GM12878 (cell line): Measurements from ENCODE around the gene PGAP6. TPM values are rescaled to one million over a fixed set of nuclear protein-coding genes. Genes with fewer than 3 reads are reported as not detected.

Experiments
- CBFB ChIP-seq: IDR thresholded peaks from 2 replicates; pipeline ENCODE4 v1.6.1; 2016; ENCODE audit warnings: antibody characterized with exemption, low read depth
- EZH2 ChIP-seq: IDR thresholded peaks from 2 replicates; pipeline ENCODE4 v1.6.1; 2012; ENCODE audit warnings: low read depth, mild to moderate bottlenecking, control low read depth, inconsistent platforms, low read length, borderline replicate concordance; ENCODE audit not compliant: control insufficient read depth
- GABPA ChIP-seq: IDR thresholded peaks from 2 replicates; pipeline ENCODE4 v1.6.1; 2014; ENCODE audit warnings: antibody characterized with exemption, low read depth, mild to moderate bottlenecking, inconsistent platforms
- GATAD2B ChIP-seq: fragments of 450-650 bp; conservative IDR thresholded peaks from 2 replicates; pipeline ENCODE4 v1.6.1; 2017; ENCODE audit warnings: low read depth, mild to moderate bottlenecking, moderate library complexity
- JUND ChIP-seq: IDR thresholded peaks from 2 replicates; pipeline ENCODE4 v1.6.1; 2012; ENCODE audit warnings: low read depth, mild to moderate bottlenecking, low read length, improper control_type of control experiment, moderate library complexity
- MTA2 ChIP-seq: fragments of 450-650 bp; IDR thresholded peaks from 2 replicates; pipeline ENCODE4 v1.6.1; 2016; ENCODE audit warnings: low read depth, mild to moderate bottlenecking, moderate library complexity
- MYB ChIP-seq: fragments of 150-350 bp; IDR thresholded peaks from 2 replicates; pipeline ENCODE4 v1.6.1; 2014; ENCODE audit warnings: mild to moderate bottlenecking, low read depth, low read length, borderline replicate concordance
- MYC ChIP-seq: IDR thresholded peaks from 2 replicates; pipeline ENCODE4 v1.6.1; 2011; ENCODE audit warnings: mild to moderate bottlenecking, low read length, moderate library complexity, inconsistent platforms; ENCODE audit not compliant: insufficient read depth, insufficient replicate concordance, insufficient read length, severe bottlenecking
- NRF1 ChIP-seq: conservative IDR thresholded peaks from 2 replicates; pipeline ENCODE4 v1.6.1; 2011; ENCODE audit warnings: mild to moderate bottlenecking, low read depth, low read length, improper control_type of control experiment
- SP1 ChIP-seq: IDR thresholded peaks from one replicate; pipeline ENCODE4 v1.6.1; 2011; ENCODE audit warnings: low read depth, low read length
- YY1 ChIP-seq: IDR thresholded peaks from 2 replicates; pipeline ENCODE4 v1.6.1; 2011; ENCODE audit warnings: low read depth, mild to moderate bottlenecking, low read length
- polyA plus RNA-seq, 11 experiments: library from polyadenylated mRNA; depleted of rRNA in 4 of 11; unstranded in 6 of 11; stranded (reverse) in 5 of 11; fragments of >200 nt; fragmentation: Nextera tagmentation in 4 of 11; fragmentation: Illumina TruSeq in 1 of 11; extraction: Ambion mirVana in 4 of 11; extraction: Trizol in 1 of 11; gene quantifications; 1 replicate in 1 of 11; 2 replicates in 10 of 11; pipeline versions ENCODE4 v1.2.1 to v1.2.3, GENCODE V29; 2011 to 2016; ENCODE audit warnings: inconsistent platforms in 2 of 11, missing spikeins in 2 of 11, low read depth in 1 of 11
- total RNA-seq, 4 experiments: library from RNA; depleted of rRNA in 3 of 4; stranded (reverse); fragments of >200 nt in 3 of 4; fragmentation: Illumina TruSeq in 1 of 4; extraction: Trizol in 1 of 4; gene quantifications; 2 replicates each; pipeline versions ENCODE4 v1.2.1 to v1.2.3, GENCODE V29; 2013 to 2021
- TF ChIP-seq, protein P1 (sequence below): fragments of 450-650 bp; IDR thresholded peaks from 2 replicates; pipeline ENCODE4 v1.6.1; 2017; ENCODE audit warnings: mild to moderate bottlenecking, moderate library complexity
- TF ChIP-seq, protein P2 (sequence below), 3 experiments: IDR thresholded peaks in 2 of 3; conservative IDR thresholded peaks in 1 of 3; 2 replicates each; pipeline ENCODE4 v1.5.1; 2011; ENCODE audit warnings: low read depth in 3 of 3, low read length in 3 of 3, mild to moderate bottlenecking in 3 of 3, control low read depth in 2 of 3, moderate library complexity in 2 of 3, inconsistent platforms in 1 of 3, mixed read lengths in 1 of 3; ENCODE audit not compliant: control insufficient read depth in 2 of 3, insufficient read depth in 1 of 3; ENCODE audit errors: extremely low read depth in 1 of 3
- TF ChIP-seq, protein P3 (sequence below): fragments of 450-650 bp; IDR thresholded peaks from 2 replicates; pipeline ENCODE4 v1.6.1; 2017; ENCODE audit warnings: mild to moderate bottlenecking, low read depth, inconsistent platforms; ENCODE audit not compliant: poor library complexity, severe bottlenecking
- TF ChIP-seq, protein P4 (sequence below): IDR thresholded peaks from 2 replicates; pipeline ENCODE4 v1.6.1; 2012; ENCODE audit warnings: improper control_type of control experiment, low read depth, low read length; ENCODE audit not compliant: insufficient replicate concordance
- TF ChIP-seq, protein P5 (sequence below): IDR thresholded peaks from 2 replicates; pipeline ENCODE4 v1.6.1; 2011; ENCODE audit warnings: low read depth, mild to moderate bottlenecking, low read length, moderate library complexity, borderline replicate concordance; ENCODE audit errors: extremely low read depth

The PGAP6 gene
- total and polyA plus RNA-seq, 10 of the 15 experiments (the other 5 are each of a cell fraction or from before 2014, with no cell fraction given): 0.76 to 48.8 (median 18.4) TPM

DNA sequence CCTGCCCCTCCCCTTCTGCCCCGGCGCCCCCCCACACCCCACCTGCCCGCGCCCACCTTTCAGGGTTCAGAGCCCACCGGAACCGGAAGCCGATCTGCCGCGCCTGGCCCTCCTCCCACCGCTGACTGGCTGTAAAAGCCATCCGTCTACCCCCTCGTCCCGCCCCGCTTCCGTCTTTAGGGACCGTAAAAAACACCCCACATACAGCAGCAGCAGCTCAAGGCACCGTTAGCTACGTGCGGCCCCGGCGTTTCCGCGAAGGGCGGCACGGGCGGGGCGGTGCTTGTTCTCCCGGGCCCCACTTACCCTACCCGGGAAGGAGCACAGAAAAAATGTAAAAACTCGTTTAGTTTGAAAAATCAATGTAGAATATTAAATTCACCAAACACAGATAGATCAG is 11.3 kb downstream of the PGAP6 start, which contains the start of gene MRPL28 (continued):
- TF ChIP-seq, protein P1, sequence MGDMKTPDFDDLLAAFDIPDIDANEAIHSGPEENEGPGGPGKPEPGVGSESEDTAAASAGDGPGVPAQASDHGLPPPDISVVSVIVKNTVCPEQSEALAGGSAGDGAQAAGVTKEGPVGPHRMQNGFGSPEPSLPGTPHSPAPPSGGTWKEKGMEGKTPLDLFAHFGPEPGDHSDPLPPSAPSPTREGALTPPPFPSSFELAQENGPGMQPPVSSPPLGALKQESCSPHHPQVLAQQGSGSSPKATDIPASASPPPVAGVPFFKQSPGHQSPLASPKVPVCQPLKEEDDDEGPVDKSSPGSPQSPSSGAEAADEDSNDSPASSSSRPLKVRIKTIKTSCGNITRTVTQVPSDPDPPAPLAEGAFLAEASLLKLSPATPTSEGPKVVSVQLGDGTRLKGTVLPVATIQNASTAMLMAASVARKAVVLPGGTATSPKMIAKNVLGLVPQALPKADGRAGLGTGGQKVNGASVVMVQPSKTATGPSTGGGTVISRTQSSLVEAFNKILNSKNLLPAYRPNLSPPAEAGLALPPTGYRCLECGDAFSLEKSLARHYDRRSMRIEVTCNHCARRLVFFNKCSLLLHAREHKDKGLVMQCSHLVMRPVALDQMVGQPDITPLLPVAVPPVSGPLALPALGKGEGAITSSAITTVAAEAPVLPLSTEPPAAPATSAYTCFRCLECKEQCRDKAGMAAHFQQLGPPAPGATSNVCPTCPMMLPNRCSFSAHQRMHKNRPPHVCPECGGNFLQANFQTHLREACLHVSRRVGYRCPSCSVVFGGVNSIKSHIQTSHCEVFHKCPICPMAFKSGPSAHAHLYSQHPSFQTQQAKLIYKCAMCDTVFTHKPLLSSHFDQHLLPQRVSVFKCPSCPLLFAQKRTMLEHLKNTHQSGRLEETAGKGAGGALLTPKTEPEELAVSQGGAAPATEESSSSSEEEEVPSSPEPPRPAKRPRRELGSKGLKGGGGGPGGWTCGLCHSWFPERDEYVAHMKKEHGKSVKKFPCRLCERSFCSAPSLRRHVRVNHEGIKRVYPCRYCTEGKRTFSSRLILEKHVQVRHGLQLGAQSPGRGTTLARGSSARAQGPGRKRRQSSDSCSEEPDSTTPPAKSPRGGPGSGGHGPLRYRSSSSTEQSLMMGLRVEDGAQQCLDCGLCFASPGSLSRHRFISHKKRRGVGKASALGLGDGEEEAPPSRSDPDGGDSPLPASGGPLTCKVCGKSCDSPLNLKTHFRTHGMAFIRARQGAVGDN: no peak
- TF ChIP-seq, protein P2, sequence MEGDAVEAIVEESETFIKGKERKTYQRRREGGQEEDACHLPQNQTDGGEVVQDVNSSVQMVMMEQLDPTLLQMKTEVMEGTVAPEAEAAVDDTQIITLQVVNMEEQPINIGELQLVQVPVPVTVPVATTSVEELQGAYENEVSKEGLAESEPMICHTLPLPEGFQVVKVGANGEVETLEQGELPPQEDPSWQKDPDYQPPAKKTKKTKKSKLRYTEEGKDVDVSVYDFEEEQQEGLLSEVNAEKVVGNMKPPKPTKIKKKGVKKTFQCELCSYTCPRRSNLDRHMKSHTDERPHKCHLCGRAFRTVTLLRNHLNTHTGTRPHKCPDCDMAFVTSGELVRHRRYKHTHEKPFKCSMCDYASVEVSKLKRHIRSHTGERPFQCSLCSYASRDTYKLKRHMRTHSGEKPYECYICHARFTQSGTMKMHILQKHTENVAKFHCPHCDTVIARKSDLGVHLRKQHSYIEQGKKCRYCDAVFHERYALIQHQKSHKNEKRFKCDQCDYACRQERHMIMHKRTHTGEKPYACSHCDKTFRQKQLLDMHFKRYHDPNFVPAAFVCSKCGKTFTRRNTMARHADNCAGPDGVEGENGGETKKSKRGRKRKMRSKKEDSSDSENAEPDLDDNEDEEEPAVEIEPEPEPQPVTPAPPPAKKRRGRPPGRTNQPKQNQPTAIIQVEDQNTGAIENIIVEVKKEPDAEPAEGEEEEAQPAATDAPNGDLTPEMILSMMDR (IDR thresholded peaks at IDR 0.05 in 2 of 3, conservative IDR thresholded peaks at IDR 0.05 in 1 of 3; ENCODE audit: control insufficient read depth in 2 of 3, extremely low read depth in 1 of 3, insufficient read depth in 1 of 3, low read depth in 3 of 3, low read length in 3 of 3): no peak
- no peak for TF ChIP-seq JUND
- TF ChIP-seq GABPA: peak; percentile 94
- peak; percentile 86 for TF ChIP-seq YY1
- TF ChIP-seq, protein P3, sequence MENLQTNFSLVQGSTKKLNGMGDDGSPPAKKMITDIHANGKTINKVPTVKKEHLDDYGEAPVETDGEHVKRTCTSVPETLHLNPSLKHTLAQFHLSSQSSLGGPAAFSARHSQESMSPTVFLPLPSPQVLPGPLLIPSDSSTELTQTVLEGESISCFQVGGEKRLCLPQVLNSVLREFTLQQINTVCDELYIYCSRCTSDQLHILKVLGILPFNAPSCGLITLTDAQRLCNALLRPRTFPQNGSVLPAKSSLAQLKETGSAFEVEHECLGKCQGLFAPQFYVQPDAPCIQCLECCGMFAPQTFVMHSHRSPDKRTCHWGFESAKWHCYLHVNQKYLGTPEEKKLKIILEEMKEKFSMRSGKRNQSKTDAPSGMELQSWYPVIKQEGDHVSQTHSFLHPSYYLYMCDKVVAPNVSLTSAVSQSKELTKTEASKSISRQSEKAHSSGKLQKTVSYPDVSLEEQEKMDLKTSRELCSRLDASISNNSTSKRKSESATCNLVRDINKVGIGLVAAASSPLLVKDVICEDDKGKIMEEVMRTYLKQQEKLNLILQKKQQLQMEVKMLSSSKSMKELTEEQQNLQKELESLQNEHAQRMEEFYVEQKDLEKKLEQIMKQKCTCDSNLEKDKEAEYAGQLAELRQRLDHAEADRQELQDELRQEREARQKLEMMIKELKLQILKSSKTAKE: peak; percentile 27
- no peak for TF ChIP-seq GATAD2B
- no peak for TF ChIP-seq NRF1
- peak; percentile 93 for TF ChIP-seq SP1
- TF ChIP-seq, protein P4, sequence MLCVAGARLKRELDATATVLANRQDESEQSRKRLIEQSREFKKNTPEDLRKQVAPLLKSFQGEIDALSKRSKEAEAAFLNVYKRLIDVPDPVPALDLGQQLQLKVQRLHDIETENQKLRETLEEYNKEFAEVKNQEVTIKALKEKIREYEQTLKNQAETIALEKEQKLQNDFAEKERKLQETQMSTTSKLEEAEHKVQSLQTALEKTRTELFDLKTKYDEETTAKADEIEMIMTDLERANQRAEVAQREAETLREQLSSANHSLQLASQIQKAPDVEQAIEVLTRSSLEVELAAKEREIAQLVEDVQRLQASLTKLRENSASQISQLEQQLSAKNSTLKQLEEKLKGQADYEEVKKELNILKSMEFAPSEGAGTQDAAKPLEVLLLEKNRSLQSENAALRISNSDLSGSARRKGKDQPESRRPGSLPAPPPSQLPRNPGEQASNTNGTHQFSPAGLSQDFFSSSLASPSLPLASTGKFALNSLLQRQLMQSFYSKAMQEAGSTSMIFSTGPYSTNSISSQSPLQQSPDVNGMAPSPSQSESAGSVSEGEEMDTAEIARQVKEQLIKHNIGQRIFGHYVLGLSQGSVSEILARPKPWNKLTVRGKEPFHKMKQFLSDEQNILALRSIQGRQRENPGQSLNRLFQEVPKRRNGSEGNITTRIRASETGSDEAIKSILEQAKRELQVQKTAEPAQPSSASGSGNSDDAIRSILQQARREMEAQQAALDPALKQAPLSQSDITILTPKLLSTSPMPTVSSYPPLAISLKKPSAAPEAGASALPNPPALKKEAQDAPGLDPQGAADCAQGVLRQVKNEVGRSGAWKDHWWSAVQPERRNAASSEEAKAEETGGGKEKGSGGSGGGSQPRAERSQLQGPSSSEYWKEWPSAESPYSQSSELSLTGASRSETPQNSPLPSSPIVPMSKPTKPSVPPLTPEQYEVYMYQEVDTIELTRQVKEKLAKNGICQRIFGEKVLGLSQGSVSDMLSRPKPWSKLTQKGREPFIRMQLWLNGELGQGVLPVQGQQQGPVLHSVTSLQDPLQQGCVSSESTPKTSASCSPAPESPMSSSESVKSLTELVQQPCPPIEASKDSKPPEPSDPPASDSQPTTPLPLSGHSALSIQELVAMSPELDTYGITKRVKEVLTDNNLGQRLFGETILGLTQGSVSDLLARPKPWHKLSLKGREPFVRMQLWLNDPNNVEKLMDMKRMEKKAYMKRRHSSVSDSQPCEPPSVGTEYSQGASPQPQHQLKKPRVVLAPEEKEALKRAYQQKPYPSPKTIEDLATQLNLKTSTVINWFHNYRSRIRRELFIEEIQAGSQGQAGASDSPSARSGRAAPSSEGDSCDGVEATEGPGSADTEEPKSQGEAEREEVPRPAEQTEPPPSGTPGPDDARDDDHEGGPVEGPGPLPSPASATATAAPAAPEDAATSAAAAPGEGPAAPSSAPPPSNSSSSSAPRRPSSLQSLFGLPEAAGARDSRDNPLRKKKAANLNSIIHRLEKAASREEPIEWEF: no peak
- TF ChIP-seq MTA2: no peak
- no peak for TF ChIP-seq EZH2
- TF ChIP-seq, protein P5, sequence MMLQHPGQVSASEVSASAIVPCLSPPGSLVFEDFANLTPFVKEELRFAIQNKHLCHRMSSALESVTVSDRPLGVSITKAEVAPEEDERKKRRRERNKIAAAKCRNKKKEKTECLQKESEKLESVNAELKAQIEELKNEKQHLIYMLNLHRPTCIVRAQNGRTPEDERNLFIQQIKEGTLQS: no peak
- no peak for TF ChIP-seq MYC
- TF ChIP-seq MYB: no peak
- TF ChIP-seq CBFB: no peak
